Retinal pigment epithelial cell (primary cell): Measurements from ENCODE around the gene MED13.

Source experiments
- DNase-seq: peaks from one replicate; pipeline ENCODE4 v3.0.0-alpha.2; 2010; ENCODE audit warnings: low read depth
- H3K4me3 ChIP-seq: 2 replicates; pipeline ENCODE4 v1.5.1; 2011; ENCODE audit warnings: mild to moderate bottlenecking, low read length, control low read depth, moderate library complexity
- TF ChIP-seq, protein P1 (sequence below): conservative IDR thresholded peaks from 2 replicates; pipeline ENCODE4 v1.5.1; 2011; ENCODE audit warnings: low read depth, low read length, control low read depth, inconsistent platforms

MED13 gene

DNA sequence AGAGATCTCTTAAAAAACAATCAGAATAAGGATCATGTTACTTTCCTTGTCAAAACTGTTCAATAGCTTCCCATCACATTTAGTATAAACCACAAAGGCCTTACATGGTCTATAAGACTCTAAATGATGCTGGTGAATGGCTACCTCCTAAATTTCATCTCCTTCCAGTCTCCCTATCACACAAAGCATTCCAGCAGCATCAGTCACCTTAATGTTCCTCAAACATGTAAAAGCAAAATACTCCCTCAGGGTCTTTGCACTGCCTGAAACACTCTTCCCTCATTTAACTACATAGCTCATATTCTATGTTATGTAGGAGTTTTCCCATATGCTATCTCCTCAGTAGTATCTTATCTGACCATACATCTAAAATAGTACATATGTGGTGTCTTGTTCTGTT is 83.8 kb downstream of the MED13 start:
- TF ChIP-seq, protein P1, sequence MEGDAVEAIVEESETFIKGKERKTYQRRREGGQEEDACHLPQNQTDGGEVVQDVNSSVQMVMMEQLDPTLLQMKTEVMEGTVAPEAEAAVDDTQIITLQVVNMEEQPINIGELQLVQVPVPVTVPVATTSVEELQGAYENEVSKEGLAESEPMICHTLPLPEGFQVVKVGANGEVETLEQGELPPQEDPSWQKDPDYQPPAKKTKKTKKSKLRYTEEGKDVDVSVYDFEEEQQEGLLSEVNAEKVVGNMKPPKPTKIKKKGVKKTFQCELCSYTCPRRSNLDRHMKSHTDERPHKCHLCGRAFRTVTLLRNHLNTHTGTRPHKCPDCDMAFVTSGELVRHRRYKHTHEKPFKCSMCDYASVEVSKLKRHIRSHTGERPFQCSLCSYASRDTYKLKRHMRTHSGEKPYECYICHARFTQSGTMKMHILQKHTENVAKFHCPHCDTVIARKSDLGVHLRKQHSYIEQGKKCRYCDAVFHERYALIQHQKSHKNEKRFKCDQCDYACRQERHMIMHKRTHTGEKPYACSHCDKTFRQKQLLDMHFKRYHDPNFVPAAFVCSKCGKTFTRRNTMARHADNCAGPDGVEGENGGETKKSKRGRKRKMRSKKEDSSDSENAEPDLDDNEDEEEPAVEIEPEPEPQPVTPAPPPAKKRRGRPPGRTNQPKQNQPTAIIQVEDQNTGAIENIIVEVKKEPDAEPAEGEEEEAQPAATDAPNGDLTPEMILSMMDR: no peak
- DNase-seq: no peak
- no peak overlapping the region for H3K4me3 ChIP-seq

DNA sequence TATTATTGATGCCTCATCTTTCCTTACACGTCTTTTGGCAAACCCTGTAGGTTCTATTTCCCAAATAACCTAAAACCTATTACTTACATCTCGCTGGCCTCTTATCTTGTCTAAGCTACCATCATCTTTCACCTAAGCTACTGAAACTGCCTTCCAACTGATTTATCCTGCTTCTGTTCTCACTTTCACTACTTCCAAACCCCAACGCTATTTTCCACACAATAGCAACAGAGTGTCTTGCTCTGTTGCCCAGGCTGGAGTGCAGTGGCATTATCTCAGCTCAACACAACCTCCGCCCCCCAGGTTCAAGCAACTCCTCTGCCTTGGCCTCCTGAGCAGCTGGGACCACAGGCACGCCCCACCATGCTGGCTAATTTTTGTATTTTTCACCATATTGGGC is 84.5 kb downstream of the MED13 start:
- DNase-seq: no peak
- TF ChIP-seq, protein P1: no peak
- no peak overlapping the region for H3K4me3 ChIP-seq

DNA sequence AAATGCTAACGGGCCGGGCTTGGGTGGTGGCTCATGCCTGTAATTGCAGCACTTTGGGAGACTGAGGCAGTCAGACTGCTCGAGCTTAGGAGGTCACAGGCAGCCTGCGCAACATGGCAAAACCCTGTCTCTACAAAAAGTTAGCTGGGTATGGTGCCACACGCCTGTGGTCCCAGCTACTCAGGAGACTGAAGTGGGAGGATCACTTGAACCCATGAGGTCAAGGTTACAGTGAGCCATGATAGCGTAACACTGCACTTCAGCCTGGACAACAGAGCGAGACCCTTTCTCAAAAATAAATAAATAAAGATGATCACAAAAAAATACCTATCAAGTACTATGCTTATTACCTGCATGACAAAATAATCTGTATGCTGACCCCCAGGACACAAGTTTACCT is 91.0 kb downstream of the MED13 start:
- TF ChIP-seq, protein P1: no peak
- no peak overlapping the region for H3K4me3 ChIP-seq
- no peak for DNase-seq

DNA sequence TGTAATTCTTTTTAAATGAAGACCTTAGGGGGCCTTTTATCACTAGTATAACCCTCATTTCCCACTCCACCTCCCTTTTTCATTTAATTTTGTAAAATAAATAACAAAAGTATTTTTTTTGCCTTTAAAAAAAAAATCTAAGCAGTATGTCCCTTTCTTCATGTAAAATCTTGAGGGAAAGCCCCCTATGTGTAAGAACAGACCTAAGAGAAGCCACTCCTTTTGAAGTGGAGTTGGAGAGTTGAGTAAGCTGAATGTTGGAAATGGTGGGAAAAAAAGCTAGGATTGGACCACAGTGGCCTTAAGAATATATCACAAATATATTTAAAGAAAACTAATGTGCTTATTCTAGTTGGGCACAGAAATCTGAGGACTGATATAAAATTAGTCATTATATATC is 92.8 kb downstream of the MED13 start:
- no peak overlapping the region for H3K4me3 ChIP-seq
- no peak for DNase-seq
- TF ChIP-seq, protein P1: no peak

DNA sequence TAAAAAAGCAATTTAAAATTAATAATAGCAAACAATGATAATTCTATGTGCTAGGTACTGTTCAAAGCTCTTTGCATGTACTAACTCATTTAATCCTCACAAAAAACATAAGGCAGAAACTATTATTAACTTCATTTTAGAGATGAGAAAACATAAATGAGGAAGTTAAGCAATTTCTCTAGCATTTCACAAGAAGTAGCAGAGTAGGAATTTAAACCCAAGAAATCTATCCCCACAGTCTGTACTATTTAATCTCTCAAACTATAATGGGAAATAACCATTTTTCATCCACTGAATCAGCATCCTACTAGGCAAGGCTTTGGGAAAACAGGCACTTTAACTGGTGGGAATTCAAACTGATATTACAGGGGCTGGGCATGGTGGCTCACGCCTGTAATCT is 95.0 kb downstream of the MED13 start:
- no peak overlapping the region for H3K4me3 ChIP-seq
- DNase-seq: no peak
- TF ChIP-seq, protein P1: no peak

DNA sequence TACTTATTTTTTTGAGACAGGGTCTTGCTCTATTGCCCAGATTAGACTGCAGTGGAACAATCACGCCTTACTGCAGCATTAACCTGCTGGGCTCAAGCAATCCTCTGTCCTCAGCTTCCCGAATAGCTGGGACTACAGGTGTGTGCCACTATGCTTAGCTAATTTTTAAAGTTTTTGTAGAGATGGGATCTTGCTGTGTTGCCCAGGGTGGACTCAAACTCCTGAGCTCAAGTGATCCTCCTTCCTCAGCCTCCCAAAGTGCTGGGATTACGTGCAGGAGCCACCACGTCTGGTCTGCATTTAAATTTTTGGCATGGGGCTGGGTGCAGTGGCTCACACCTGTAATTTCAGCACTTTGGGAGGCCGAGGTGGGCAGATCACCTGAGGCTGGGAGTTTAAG is 96.3 kb downstream of the MED13 start:
- no peak overlapping the region for H3K4me3 ChIP-seq
- TF ChIP-seq, protein P1: no peak
- no peak for DNase-seq

DNA sequence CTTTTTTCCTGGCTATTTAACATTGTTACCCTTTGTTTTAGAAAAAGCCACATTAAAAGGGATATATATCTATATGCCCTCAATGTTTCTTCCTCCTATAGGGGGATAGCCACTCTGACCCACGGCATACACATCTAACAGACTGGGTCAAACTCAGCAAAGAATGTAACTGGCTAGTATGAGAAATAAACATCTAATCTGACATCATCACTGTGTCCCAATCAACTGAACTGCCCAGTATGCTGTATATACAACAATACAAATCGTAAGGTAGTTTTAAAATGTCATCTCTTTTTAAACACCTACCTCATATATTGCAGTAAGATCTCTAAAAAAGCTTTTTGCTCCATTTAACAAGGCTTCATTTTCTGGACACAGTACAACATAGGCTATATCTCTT is 97.3 kb downstream of the MED13 start:
- no peak for DNase-seq
- TF ChIP-seq, protein P1: no peak
- no peak overlapping the region for H3K4me3 ChIP-seq
